Mesenteric fat pad (tissue), 1 donor: Measurements from ENCODE around the gene RAB33A. TPM values are rescaled to one million over a fixed set of nuclear protein-coding genes. Genes with fewer than 3 reads are reported as not detected.

Source experiments
- DNase-seq: peaks from one replicate; pipeline ENCODE4 v3.0.0-alpha.2; 2020; ENCODE audit warnings: low spot score
- total RNA-seq: library from RNA; stranded (reverse); fragmentation: NEBNext Ultra II Directional; extraction: Animal tissue kit (Norgen Biotek cat#: 25700); gene quantifications from one replicate; pipeline ENCODE4 v1.2.1, GENCODE V29; 2021
- donor health status: DM: yes; HTN: yes; CAD: no.

Gene RAB33A
- total RNA-seq, 1 donor from 2014 or later = 3.4 TPM

- peak; percentile 88 for DNase-seq
Measured at GRCh38 chrX:130172127-130172845, 524 bp downstream of the RAB33A start.

DNA sequence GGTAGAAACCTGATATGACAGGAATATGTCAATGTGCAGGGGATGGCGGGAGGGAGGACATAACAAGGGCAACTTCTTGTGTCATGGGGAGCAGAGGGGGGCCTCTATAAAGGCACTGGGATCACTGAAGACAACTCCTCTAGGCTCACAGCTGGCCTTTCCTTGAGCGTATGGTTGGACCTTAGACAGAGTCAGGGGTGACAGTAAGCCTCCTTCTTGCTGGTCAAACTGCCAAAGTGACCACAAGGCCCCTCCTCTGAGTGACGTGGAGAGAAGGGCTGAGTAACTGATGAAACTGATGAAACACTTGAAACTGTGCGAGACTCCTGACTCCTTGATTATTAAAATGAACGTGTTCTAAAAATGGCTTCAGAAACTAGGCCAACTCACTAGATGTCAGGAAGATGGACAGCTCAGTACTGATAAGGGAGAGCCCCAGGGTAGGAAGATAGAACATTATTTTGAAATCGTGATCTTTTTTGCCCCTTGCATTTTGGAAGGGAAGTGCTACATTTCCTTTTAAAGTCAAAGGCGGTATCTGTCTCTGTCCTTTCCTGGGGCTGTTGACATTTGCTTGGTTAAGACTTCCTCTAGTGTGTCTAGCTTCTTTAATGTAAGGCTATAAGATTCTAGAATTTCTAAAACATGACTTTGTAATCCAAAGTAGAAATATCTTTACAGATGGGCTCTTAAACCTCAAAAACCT lies 1.6 kb downstream of the RAB33A start:
- DNase-seq = peak; percentile 87

DNA sequence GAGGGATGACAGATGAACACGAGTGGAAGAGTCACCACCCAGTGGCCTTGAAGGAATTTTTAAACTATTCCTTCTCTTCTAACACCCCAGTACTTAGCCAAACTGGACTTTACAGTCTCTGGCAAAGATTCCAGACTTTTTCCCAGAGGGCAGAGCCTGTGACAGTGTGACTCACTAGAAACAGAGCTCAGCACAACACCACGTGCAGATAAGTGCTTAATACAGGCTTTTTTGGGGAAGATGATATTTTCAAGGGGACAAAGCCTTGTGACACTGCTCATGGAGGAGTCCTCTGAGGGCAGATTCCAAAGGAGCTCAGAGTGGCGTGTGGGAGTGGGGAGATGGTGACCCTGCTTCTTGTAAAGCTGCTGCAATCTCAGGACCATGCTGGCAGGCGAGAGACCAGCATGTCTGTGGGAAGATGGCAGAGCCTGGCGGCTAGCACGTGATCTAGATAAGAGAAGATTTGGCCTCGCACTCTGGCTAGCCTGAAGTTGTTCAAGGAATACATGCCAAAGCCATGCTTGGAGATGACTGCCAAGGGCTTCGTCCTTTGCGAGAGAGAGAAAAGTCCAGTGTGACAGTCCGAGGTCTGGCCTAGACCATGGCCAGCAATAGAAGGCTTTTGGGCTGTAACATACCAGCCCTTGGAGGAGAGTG lies 2.4 kb downstream of the RAB33A start:
- DNase-seq = no peak

- no peak for DNase-seq
Measured at GRCh38 chrX:130174937-130175336, 3.2 kb downstream of the RAB33A start.

DNA sequence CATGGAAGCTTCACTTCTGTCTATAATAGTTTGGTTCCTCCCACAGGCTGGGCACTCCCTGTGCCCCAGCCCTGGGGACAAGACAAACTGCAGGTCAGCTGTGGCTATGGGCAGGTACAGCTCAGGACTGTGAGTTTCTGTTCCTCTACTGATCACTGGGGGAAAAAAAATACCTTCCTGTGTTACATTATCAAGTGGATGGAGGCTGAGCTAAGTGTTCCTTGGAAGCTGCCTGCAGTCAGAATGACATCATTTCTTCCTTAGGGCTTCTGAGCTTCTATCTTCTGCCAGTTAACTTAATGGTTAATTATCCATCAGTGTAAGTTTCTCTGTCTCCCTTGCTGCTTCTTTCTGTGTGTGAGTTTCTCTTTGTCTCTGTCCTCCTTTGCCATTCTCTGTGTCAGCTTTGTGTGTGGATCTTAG lies 4.6 kb downstream of the RAB33A start:
- no peak for DNase-seq

GRCh38 chrX:130176942-130177341 lies 5.2 kb downstream of the RAB33A start:
- DNase-seq = no peak

- DNase-seq = no peak
Measured at GRCh38 chrX:130179170-130179569, 7.4 kb downstream of the RAB33A start.

DNA sequence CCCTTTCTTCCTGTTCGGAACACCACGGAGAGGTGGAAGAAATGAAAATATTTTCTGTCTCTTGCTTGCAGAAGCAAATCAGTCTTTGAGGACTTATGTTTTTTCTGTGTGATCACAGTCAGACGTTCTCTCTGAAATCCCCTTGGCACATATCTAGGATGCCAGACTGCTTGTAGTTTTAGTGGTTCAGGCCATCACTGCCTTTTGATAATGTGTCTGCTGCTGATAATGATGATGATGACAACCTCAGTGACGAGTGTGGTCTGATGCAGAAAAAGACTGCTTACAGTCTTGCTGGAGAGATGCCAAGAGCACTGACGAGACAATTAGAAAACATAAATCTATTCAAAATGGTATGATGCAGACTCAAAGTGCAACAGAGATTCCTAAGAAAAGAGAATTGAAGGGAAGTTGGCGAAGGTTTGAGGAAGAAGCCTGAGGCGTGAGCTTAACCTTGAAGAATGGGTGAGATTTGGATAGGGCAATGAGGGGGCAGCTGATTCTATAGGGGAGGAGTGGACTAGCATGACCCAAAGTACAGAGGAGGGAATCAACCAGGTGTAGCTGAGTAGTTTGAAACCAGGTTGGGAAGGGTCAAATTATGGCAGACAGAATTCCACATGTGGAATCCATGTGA lies 7.9 kb downstream of the RAB33A start:
- DNase-seq = no peak

GRCh38 chrX:130184168-130184567 lies 12.4 kb downstream of the RAB33A start:
- no peak for DNase-seq

DNA sequence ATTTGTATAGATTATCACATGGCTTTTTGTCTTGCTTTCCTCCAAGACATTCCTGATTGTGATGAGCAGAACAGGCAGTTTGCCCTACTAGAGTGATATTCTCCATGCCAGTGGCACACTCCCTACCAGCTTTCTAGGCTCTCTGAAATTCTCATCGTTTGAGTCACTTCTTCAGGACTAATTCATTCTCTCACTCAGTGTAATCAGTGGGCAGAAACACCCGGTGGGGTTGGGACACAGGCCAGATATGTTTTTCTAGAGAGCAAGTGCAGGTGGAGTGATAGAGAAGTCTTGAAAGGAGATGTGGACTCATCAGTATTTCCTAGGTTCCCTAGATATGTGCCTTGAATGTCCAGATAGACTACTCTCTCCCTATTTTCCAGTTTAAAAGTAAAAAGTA lies 13.1 kb downstream of the RAB33A start:
- DNase-seq = no peak

DNA sequence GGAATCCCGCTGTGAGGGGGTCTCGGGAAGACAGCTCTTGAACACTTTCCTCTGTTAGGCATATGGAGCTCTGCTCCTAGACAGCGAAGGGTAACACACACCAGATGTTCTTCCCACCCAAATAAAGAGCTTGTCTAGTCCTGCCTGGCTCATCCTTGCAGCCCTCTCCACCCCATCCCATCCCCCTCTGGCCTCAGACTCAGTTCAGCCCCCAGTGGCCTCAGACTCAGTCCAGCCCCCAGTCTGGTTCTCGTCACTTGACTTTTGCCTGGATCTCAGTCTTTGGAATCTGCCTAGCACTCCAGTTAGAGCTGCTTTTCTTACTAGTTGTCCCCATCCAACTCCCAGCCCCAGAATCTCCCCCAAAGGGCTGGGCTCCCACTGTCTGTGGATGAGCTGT lies 14.9 kb downstream of the RAB33A start:
- DNase-seq = no peak

- no peak for DNase-seq
Measured at GRCh38 chrX:130190801-130191200, 19.0 kb downstream of the RAB33A start.

- DNase-seq = no peak
Measured at GRCh38 chrX:130196466-130196865, 24.7 kb downstream of the RAB33A start.

DNA sequence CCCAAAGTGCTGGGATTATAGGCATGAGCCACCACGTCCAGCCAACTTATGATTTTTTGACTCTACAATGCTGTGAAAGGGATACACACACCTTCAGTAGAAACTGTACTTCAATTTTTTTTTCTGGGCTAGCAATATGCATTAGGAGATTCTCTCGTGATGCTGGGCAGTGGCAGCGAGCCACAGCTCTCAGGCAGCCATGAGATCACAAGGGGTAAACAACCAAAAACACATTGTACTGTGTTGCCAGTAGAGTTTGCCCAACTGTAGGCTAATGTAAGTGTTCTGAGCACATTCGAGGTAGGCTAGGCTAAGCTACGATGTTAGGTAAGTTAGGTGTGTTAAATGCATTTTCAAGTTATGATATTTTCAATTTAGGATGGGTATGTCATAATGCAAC lies 25.7 kb downstream of the RAB33A start:
- DNase-seq = no peak

DNA sequence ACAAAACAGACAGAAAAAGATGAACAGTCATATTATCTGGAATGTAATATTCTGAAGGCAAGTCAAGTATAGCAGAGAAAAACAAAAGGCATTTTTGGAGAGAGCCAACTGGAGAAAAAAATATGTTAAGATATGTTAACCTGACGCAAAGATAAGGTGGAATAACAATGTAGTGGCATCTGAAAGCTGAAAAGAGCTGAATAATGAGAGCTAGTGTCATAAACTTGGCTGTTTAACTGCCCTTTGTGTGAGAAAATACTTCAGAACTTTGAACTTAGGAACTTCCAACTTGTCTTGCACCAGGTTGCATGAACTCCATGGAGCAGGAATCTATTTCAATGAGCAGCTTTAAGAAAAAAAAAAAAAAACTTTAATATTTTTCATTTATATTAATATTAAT lies 32.9 kb downstream of the RAB33A start:
- no peak for DNase-seq

GRCh38 chrX:130211415-130212186 lies 39.8 kb downstream of the RAB33A start:
- DNase-seq = no peak

DNA sequence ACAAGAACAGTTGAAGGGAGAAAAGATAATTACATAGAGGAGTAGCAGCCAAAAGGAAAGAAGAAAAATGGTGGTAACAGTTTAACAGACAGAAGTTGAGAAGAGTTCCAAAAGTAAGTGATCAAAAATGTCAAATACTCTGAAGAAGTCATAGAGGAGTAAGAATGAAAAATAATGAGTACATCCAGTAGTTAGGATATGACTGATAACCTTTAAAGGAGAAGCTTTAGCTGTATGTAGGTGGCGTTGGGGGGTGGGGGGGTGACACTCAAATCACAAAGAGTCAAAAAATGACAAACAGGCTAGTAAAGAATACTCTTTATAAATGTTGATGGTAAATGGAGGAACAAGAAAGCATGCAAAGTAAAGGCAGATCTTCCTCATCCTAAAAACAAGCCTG lies 40.6 kb downstream of the RAB33A start:
- no peak for DNase-seq

DNA sequence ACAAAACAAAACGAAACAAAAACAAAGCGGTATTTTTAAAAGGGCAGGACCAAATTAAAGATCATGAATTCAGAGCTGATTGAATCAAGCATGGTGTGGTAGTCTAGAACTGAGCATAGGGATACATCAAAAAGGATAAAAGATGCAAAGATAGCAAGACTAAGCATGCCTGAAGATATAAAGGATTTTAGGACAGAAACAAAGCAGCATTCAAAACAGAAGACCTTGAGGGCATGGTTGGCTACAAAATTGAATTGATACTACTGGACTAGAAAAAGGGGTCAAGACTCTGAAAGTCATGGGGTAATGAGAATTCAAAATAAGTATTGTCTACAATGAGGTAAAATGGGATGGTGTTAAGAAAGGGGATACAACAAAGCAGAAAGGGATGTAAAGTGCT lies 41.6 kb downstream of the RAB33A start:
- DNase-seq = no peak

DNA sequence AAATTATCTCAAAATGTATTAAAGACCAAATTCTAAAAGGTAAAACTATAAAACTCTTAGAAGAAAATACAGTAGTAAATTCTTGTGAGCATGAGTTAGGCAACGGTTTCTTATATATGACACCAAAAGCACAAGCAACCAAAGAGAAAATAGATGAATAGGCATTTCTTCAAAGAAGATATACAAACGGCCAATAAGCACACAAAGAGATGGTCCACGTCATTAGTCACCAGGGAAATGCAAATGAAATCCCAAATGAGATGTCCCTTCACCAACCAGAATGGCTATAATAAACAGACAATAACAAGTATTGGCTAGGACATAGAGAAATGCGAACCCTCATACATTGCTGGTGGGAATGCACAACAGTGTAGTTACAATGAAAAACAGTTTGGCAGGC lies 44.6 kb downstream of the RAB33A start:
- no peak for DNase-seq

GRCh38 chrX:130224810-130225209 lies 53.0 kb downstream of the RAB33A start:
- DNase-seq = no peak

GRCh38 chrX:130228871-130229270 lies 57.1 kb downstream of the RAB33A start:
- DNase-seq = no peak
